ENCODE data around the gene CIAO3. TPM values are rescaled to one million over a fixed set of nuclear protein-coding genes. Genes with fewer than 3 reads are reported as not detected.

Gene CIAO3
- total and polyA plus RNA-seq, 2 experiments from 2014 or later, result 43.3 to 67.7 TPM

DNA sequence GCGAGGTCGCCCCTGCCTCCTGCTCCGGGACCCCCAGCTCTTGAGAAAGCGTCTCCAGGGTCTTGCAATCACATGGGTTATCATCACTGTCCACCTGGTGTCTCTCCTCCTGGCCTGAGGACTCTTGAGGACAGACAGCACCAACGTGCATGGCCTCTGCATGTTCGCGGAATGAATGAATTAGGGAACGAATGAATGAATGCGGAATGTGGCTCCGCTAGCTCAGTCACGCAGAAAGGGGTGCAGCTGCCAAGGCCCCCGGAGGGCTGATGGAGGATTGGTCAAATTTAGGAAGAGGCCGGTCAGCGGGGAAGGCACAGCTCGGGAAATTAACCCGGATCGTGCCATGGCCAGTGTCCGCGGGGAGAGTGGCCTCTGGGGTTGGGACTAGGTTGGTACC is 38.5 kb downstream of the CIAO3 start:
- TF ChIP-seq, protein P1, sequence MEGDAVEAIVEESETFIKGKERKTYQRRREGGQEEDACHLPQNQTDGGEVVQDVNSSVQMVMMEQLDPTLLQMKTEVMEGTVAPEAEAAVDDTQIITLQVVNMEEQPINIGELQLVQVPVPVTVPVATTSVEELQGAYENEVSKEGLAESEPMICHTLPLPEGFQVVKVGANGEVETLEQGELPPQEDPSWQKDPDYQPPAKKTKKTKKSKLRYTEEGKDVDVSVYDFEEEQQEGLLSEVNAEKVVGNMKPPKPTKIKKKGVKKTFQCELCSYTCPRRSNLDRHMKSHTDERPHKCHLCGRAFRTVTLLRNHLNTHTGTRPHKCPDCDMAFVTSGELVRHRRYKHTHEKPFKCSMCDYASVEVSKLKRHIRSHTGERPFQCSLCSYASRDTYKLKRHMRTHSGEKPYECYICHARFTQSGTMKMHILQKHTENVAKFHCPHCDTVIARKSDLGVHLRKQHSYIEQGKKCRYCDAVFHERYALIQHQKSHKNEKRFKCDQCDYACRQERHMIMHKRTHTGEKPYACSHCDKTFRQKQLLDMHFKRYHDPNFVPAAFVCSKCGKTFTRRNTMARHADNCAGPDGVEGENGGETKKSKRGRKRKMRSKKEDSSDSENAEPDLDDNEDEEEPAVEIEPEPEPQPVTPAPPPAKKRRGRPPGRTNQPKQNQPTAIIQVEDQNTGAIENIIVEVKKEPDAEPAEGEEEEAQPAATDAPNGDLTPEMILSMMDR (IDR thresholded peaks at IDR 0.05; ENCODE audit: low read depth, low read length), result no peak
- no peaks in the 10 kb centered on the region for H3K36me3 ChIP-seq
- H3K27ac ChIP-seq, result no peak overlapping the region
- DNase-seq (ENCODE audit: low read depth in 1 of 2, low spot score in 1 of 2), result no peak
- H3K27me3 ChIP-seq, result peaks cover 99% of the 10 kb centered on the region
- H3K9me3 ChIP-seq (ENCODE audit: low read depth), result no peaks in the 10 kb centered on the region
- H3K4me3 ChIP-seq, result no peak overlapping the region
- no peaks in the 10 kb centered on the region for H3K4me1 ChIP-seq (ENCODE audit: low read depth)

DNA sequence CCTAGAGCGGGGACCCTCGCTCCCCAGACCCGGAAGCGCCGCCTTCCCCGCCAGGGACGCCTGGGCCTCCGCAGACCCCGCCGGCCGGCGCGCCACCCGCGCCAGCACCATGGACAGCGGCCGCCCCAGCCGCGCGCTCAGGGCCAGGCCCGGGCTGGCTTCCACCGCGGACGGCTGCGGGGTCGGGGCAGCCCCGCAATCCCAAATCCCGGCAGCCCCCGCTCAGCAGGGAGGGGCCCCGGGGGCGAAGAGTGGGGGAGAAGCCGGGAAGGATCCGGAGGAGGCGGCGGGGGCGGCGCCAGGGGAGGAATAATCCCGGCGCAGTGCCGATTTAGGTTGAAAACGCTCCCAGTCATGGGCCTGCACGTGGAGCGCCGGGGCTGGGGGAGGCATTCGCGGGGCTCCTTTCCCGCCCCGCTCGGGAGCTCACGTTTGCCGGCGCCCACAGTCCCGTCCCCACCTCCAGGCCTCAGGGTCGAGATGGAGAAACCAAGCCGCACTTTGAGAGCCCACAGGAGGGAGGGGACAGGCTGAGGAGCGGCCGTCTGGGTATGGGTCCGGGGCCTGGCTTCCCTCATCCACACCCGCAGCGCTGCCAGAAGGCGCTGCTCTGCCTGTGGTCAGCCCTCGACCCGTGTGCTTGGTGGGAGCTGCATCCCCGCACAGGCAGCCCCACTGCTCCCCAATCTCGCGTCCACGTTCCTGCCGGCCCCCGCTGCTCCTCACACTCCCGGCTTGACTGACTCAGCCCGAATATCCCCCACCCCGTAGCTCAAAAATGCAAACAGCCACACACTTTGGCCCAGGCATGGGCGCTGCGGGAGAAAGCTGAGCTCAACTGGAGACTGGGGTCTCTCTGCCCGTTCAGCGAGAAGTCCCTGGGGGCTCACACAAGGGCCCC is 39.9 kb downstream of the CIAO3 start:
- H3K4me3 ChIP-seq, result no peak overlapping the region
- peak in 1 of 2 donors; percentile 79 for DNase-seq (ENCODE audit: low read depth in 1 of 2, low spot score in 1 of 2)
- H3K27ac ChIP-seq, result no peak overlapping the region
- no peaks in the 10 kb centered on the region for H3K4me1 ChIP-seq (ENCODE audit: low read depth)
- H3K36me3 ChIP-seq, result no peaks in the 10 kb centered on the region
- no peaks in the 10 kb centered on the region for H3K9me3 ChIP-seq (ENCODE audit: low read depth)
- H3K27me3 ChIP-seq, result peaks cover 99% of the 10 kb centered on the region
- TF ChIP-seq, protein P1 (IDR thresholded peaks at IDR 0.05; ENCODE audit: low read depth, low read length), result no peak

DNA sequence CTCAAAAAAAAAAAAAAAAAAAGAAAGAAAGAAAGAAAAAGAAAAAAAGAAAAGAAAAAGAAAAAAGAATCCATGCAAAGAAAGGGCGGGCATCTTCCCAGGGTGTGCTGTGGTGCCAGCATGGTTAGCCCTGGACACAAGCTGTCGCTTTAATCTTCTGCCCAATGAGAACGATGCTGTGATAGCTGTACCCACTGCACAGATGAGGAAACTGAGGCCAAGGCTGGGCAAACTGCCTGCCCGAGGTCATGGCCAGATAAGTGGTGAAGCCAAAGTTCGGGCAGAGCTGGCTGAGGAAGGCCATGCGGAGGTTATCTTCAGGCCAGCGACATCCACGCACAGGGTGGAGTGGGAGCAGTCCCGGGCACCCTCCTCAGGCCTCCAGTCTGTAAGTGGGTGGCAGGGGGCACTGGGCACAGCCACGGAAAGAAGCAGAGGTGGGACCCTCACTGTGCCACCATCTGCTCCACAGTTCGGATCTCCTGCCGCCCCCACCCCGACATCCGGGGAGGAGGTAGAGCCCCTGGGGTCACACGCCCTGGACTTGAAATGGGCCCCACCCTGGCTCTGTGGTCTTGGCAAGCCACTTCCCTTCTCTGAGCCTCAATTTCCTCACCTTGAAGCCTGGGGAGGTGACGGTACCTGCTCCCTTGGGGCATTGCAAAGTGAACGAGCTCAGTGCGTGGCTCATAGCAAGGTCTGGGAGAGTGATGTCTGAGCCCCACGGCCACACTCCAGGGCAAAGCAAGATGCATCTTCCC is 41.7 kb downstream of the CIAO3 start:
- no peak for DNase-seq (ENCODE audit: low read depth in 1 of 2, low spot score in 1 of 2)

DNA sequence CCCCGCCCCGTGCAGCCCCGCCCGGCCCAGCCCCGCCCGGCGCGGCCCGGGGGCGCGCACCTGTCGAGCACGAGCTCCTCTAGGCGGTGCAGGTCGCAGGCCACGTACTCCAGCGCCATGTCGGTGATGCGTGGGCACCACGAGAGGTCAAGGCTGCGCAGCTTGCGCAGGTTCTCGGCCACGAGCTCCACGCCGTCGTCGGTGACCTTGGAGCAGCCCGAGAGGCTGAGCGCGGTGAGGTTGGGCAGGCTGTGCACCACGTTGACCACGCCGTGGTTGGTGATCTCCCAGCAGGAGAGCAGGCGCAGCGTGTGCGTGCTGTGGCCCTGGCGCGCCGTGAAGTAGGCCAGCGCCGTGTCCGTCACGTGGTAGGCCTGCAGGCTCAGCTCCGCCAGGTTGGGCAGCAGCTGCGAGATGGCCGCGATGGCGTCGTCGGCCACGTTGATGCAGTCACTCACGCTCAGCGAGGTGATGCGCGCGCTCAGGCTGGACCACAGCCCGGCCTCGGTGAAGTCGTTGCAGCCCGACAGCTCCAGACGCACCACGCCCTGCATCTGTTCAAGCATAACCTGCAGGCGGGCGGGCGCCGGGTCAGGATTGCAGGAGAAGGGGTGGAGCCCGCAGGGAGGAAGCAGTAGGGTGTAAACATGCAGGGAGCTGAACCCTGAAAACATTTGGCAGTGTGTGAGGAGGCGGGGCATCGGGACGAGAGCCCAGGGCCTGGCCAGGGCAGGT is 45.3 kb downstream of the CIAO3 start:
- Histone ChIP-seq H3K27me3 (peaks cover 96% of the 10 kb centered on the region), H3K4me3 (peak overlapping the region; percentile 12), H3K27ac (no peak overlapping the region), H3K4me1 (ENCODE audit: low read depth) (peaks cover 3% of the 10 kb centered on the region), H3K9me3 (ENCODE audit: low read depth) (no peaks in the 10 kb centered on the region), H3K36me3 (no peaks in the 10 kb centered on the region)
- peak in 1 of 2 donors; percentile 28 for DNase-seq (ENCODE audit: low read depth in 1 of 2, low spot score in 1 of 2)
- TF ChIP-seq, protein P1 (IDR thresholded peaks at IDR 0.05; ENCODE audit: low read depth, low read length), result no peak

More for the DNA sequence above, 41.7 kb downstream of the CIAO3 start:
- no peaks in the 10 kb centered on the region for H3K9me3 ChIP-seq (ENCODE audit: low read depth)
- no peak overlapping the region for H3K27ac ChIP-seq
- TF ChIP-seq, protein P1 (IDR thresholded peaks at IDR 0.05; ENCODE audit: low read depth, low read length), result no peak
- H3K36me3 ChIP-seq, result no peaks in the 10 kb centered on the region
- no peak overlapping the region for H3K4me3 ChIP-seq
- peaks cover 3% of the 10 kb centered on the region for H3K4me1 ChIP-seq (ENCODE audit: low read depth)
- H3K27me3 ChIP-seq, result peaks cover 100% of the 10 kb centered on the region

DNA sequence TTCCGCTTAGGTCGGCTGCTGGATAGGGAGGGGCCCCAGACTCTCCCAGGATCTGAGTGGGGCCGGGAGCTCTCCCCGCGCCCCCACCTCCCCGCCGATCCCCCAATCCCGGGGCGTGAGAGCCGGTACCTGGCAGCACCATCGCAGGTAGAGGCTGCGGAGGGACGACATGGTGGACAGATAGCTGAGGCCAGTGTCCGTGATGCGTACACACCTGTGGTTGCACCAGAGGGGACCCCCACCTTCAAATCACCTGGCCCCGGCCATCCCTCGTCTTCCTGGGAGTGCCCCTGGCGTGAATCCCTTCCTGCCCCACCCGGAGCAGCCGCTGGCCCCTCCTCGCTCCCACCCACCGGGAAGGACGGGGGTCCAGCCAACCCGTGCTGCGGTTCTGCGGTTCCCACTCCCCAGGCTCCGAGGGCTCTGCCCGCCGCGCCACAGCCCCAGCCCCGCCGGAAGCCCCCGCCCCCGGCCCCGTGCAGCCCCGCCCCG is 45.9 kb downstream of the CIAO3 start:
- Histone ChIP-seq H3K27me3 (peaks cover 90% of the 10 kb centered on the region), H3K36me3 (no peaks in the 10 kb centered on the region), H3K9me3 (ENCODE audit: low read depth) (no peaks in the 10 kb centered on the region), H3K4me3 (no peak overlapping the region), H3K4me1 (ENCODE audit: low read depth) (peaks cover 3% of the 10 kb centered on the region), H3K27ac (no peak overlapping the region)
- TF ChIP-seq, protein P1 (IDR thresholded peaks at IDR 0.05; ENCODE audit: low read depth, low read length), result no peak
- no peak for DNase-seq (ENCODE audit: low read depth in 1 of 2, low spot score in 1 of 2)
